ENCODE data around the gene TNFAIP2.

TNFAIP2 gene

DNA sequence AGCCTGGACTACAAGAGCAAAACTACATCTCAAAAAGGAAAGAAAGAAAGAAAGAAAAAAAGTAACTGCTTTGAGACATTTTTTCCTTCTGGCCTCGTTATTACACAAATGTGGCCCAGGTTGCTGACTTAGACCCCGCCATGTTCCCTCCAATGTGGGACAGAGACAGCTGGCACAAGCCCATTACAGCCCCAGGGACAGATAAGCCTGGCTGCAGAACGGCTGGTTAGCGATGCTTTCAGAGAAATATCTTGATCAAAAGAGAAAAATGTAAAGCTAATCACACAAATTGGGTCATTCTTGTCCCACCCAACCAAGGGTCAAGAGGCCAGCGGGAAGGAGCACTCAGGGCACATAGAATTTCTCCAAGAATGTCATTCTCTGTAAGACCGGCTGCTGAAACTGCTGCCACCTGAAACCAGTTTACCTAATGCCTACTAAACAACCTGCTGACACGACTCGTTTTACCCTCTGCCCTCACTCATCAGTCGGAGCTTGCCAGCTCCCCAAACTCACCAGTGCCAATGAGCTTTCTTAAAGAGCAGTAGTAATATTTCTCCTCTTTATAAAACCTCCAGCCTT lies 63.1 kb downstream of the TNFAIP2 start:
- no peak for DNase-seq (ENCODE audit: low read depth in 3 of 3)
